ENCODE results near the gene KDM6A. TPM values are rescaled to one million over a fixed set of nuclear protein-coding genes. Genes with fewer than 3 reads are reported as not detected.

The KDM6A gene
- total and polyA plus RNA-seq, 2 of the 13 experiments (the other 11 are each of a cell fraction or from before 2014, with no cell fraction given) = 16.7 to 18.2 TPM

DNA sequence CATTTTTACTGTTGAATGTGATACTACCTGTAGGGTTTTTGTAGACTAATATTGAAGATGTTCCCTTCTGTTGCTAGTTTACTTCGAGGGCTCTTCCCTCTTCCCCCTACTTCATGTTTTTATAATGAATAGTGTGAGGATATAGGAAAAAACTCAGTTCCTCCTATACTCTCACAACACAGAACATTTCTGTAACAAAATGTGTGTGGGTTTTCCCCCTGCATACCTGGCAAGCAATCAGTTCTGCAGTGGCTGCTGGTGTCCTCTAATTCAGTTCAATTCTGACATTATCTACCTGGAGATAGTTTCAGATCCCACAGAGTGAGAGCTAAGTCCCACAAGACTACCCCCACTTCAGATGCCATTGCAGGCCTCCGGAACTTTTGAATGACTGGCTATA, 107.9 kb downstream of the KDM6A start:
- peaks cover 32% of the 10 kb centered on the region for H3K79me2 ChIP-seq (ENCODE audit: insufficient read depth, low read length)
- no peak for FAIRE-seq

DNA sequence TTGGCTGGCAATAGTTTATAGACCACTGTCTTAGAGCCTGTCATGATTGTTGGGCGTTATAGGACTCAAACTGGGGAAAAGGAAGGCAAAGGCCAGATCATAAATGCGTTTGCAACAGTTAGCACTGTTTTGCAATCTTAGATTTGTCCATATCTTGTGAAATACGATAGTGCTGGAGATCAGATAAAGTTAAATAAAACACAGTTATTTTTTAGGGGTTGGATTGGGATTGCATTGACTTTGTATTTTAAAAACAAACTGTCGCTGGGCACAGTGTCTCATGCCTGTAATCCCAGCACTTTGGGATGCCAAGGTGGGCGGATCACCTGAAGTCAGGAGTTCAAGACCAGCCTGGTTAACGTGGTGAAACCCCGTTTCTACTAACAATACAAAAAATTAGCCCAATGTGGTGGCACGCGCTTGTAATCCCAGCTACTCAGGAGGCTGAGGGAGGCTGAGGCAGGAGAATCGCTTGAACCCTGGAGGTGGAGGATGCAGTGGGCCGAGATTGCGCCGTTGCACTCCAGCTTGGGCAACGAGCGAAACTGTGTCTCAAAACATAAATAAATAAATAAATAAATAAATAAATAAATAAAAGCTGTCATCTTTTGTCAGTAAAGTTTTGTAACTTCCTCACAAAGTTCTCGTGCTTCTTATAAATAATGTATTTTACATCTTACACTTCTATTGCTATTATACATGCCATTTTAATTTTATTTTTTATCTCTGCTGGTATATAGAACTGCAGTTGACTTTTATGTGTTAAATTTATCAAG, 117.2 kb downstream of the KDM6A start:
- ATAC-seq (no peak), DNase-seq (ENCODE audit: low spot score) (no peak), FAIRE-seq (no peak)
- Histone ChIP-seq H3K4me2 (ENCODE audit: low read depth, low read length) (no peak overlapping the region), H3K79me2 (ENCODE audit: insufficient read depth, low read length) (peaks cover 3% of the 10 kb centered on the region), H3K9me3 (ENCODE audit: low read length) (no peaks in the 10 kb centered on the region), H3K9ac (ENCODE audit: insufficient read depth, low read depth, low read length) (no peak overlapping the region), H3K36me3 (replicated peaks in 1 of 2; ENCODE audit: control insufficient read depth in 1 of 2, insufficient read depth in 2 of 2, low read length in 2 of 2) (no peaks in the 10 kb centered on the region), H4K20me1 (ENCODE audit: insufficient read depth, low read length) (0 out of 2 replicates have a peak, but pooled peaks cover 3% of the 10 kb centered on the region), H2AFZ (ENCODE audit: low read length) (no peak overlapping the region), H3K27ac (ENCODE audit: extremely low read length, insufficient read depth, low read length) (no peak overlapping the region), H3K27me3 (ENCODE audit: control insufficient read depth in 1 of 2, insufficient read depth in 2 of 2, low read length in 2 of 2) (no peaks in the 10 kb centered on the region), H3K4me1 (ENCODE audit: insufficient read depth, low read length) (no peaks in the 10 kb centered on the region), H3K4me3 (replicated peaks in 1 of 3; ENCODE audit: insufficient read depth in 1 of 3, low read depth in 2 of 3, low read length in 3 of 3) (no peak overlapping the region)
- ChIA-PET CTCF (ENCODE audit: low intra/inter-chr PET ratio, low total read pairs) (no interaction called here), POLR2A (no interaction called here)
- no TSS peak for BruUV-seq (replicated peaks)
- WGBS (ENCODE audit: low lambda C conversion rate) = 99% methylated on average over 15 of the region's 16 CpGs
- intact Hi-C loops (cut with micrococcal nuclease; ENCODE audit: unreplicated experiment) = no loop called here
- in situ Hi-C loops (cut with HindIII; ENCODE audit: extremely low pct_ligation_motif_present, low pct_unique_long_range_greater_than_20kb) = no loop called here
- TF ChIP-seq, protein P1, sequence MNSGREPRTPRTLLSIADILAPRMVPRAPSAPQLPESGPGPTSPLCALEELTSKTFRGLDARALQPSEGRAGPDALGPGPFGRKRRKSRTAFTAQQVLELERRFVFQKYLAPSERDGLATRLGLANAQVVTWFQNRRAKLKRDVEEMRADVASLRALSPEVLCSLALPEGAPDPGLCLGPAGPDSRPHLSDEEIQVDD (CRISPR knock-in tag; IDR thresholded peaks at IDR 0.05; ENCODE audit: borderline replicate concordance) = no peak
- TF ChIP-seq, protein P2, sequence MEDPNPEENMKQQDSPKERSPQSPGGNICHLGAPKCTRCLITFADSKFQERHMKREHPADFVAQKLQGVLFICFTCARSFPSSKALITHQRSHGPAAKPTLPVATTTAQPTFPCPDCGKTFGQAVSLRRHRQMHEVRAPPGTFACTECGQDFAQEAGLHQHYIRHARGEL (CRISPR knock-in tag; IDR thresholded peaks at IDR 0.05) = no peak
- TF ChIP-seq, protein P3, sequence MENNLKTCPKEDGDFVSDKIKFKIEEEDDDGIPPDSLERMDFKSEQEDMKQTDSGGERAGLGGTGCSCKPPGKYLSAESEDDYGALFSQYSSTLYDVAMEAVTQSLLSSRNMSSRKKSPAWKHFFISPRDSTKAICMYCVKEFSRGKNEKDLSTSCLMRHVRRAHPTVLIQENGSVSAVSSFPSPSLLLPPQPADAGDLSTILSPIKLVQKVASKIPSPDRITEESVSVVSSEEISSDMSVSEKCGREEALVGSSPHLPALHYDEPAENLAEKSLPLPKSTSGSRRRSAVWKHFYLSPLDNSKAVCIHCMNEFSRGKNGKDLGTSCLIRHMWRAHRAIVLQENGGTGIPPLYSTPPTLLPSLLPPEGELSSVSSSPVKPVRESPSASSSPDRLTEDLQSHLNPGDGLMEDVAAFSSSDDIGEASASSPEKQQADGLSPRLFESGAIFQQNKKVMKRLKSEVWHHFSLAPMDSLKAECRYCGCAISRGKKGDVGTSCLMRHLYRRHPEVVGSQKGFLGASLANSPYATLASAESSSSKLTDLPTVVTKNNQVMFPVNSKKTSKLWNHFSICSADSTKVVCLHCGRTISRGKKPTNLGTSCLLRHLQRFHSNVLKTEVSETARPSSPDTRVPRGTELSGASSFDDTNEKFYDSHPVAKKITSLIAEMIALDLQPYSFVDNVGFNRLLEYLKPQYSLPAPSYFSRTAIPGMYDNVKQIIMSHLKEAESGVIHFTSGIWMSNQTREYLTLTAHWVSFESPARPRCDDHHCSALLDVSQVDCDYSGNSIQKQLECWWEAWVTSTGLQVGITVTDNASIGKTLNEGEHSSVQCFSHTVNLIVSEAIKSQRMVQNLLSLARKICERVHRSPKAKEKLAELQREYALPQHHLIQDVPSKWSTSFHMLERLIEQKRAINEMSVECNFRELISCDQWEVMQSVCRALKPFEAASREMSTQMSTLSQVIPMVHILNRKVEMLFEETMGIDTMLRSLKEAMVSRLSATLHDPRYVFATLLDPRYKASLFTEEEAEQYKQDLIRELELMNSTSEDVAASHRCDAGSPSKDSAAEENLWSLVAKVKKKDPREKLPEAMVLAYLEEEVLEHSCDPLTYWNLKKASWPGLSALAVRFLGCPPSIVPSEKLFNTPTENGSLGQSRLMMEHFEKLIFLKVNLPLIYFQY (CRISPR knock-in tag; IDR thresholded peaks at IDR 0.05; ENCODE audit: borderline replicate concordance) = no peak

More for the DNA sequence above, 107.9 kb downstream of the KDM6A start:
- intact Hi-C loops (cut with micrococcal nuclease; ENCODE audit: unreplicated experiment) = no loop called here
- 100% methylated on average over 2 of the region's 2 CpGs for WGBS (ENCODE audit: low lambda C conversion rate)
- no peaks in the 10 kb centered on the region for H3K9me3 ChIP-seq (ENCODE audit: low read length)
- DNase-seq (ENCODE audit: low spot score) (no peak), ATAC-seq (no peak)
- no peaks in the 10 kb centered on the region for H3K27me3 ChIP-seq (ENCODE audit: control insufficient read depth in 1 of 2, insufficient read depth in 2 of 2, low read length in 2 of 2)
- H3K36me3 ChIP-seq (replicated peaks in 1 of 2; ENCODE audit: control insufficient read depth in 1 of 2, insufficient read depth in 2 of 2, low read length in 2 of 2) = 0 out of 5 replicates have a peak, but pooled peaks cover 0 to under 1% of the 10 kb centered on the region in 2 experiments
- H3K27ac ChIP-seq (ENCODE audit: extremely low read length, insufficient read depth, low read length) = no peak overlapping the region
- no peak overlapping the region for H3K4me3 ChIP-seq (replicated peaks in 1 of 3; ENCODE audit: insufficient read depth in 1 of 3, low read depth in 2 of 3, low read length in 3 of 3)
- H3K9ac ChIP-seq (ENCODE audit: insufficient read depth, low read depth, low read length) = no peak overlapping the region
- CTCF ChIA-PET (ENCODE audit: low intra/inter-chr PET ratio, low total read pairs) = no interaction called here
- peaks cover 10% of the 10 kb centered on the region; the same call in 1 of the 2 replicates for H3K4me1 ChIP-seq (ENCODE audit: insufficient read depth, low read length)
- H4K20me1 ChIP-seq (ENCODE audit: insufficient read depth, low read length) = no peaks in the 10 kb centered on the region
- BruUV-seq (replicated peaks) = no TSS peak
- no peak overlapping the region for H3K4me2 ChIP-seq (ENCODE audit: low read depth, low read length)
- in situ Hi-C loops (cut with HindIII; ENCODE audit: extremely low pct_ligation_motif_present, low pct_unique_long_range_greater_than_20kb) = no loop called here
- TF ChIP-seq NRL (CRISPR knock-in tag; IDR thresholded peaks at IDR 0.05; ENCODE audit: borderline replicate concordance) = no peak
- TF ChIP-seq FOXJ3 (CRISPR knock-in tag; IDR thresholded peaks at IDR 0.05; ENCODE audit: borderline replicate concordance) = no peak
- no peak for TF ChIP-seq ZNF468 (CRISPR knock-in tag; IDR thresholded peaks at IDR 0.05)
- no peak for TF ChIP-seq PRPF4 (IDR thresholded peaks at IDR 0.05; ENCODE audit: low read depth, low read length, poor library complexity, severe bottlenecking)
- TF ChIP-seq RXRB (CRISPR knock-in tag; IDR thresholded peaks at IDR 0.05; ENCODE audit: borderline replicate concordance) = no peak
- no peak for TF ChIP-seq MAZ (IDR thresholded peaks at IDR 0.05; ENCODE audit: borderline replicate concordance, low read depth, low read length)
- no peak for TF ChIP-seq MAZ (CRISPR knock-in tag; IDR thresholded peaks at IDR 0.05; ENCODE audit: low read depth)
- no peak for TF ChIP-seq ZKSCAN1 (IDR thresholded peaks at IDR 0.05; ENCODE audit: low read length)
- no peak for TF ChIP-seq NR3C1 (CRISPR knock-in tag; IDR thresholded peaks at IDR 0.05)
- no peak for TF ChIP-seq ZNF780A (CRISPR knock-in tag; IDR thresholded peaks at IDR 0.05)
- no peak for TF ChIP-seq FLYWCH1 (CRISPR knock-in tag; IDR thresholded peaks at IDR 0.05)
- no peak for TF ChIP-seq ZNF816 (CRISPR knock-in tag; IDR thresholded peaks at IDR 0.05; ENCODE audit: borderline replicate concordance)
- no peak for TF ChIP-seq ZNF101 (CRISPR knock-in tag; IDR thresholded peaks at IDR 0.05; ENCODE audit: borderline replicate concordance, low read depth)
- TF ChIP-seq MAFF (IDR thresholded peaks at IDR 0.05; ENCODE audit: low read depth, low read length) = no peak
- TF ChIP-seq ZEB1 (IDR thresholded peaks at IDR 0.05; ENCODE audit: insufficient replicate concordance, low read depth) = no peak
- no peak for TF ChIP-seq ZNF205 (CRISPR knock-in tag; IDR thresholded peaks at IDR 0.05)
- TF ChIP-seq ZNF230 (CRISPR knock-in tag; IDR thresholded peaks at IDR 0.05) = no peak
- H2AFZ ChIP-seq (ENCODE audit: low read length) = no peak overlapping the region
- POLR2A ChIA-PET = no interaction called here
